HL-60 (cell line): Measurements from ENCODE around the gene FKBP1B.

Experiments
- DNase-seq, 2 experiments: peaks; one replicate each; pipeline ENCODE4 v3.0.0-alpha.2; 2010 to 2020; ENCODE audit warnings: low read depth in 1 of 2, low spot score in 1 of 2
- H3K27ac ChIP-seq: fragments of 250-450 bp; sonication (Bioruptor Pico); replicated peaks from 2 replicates; pipeline ENCODE4 v1.5.1; 2020; ENCODE audit warnings: mild to moderate bottlenecking, moderate library complexity
- H3K27me3 ChIP-seq: fragments of 250-450 bp; sonication (Bioruptor Pico); 2 replicates; pipeline ENCODE4 v1.5.1; 2021; ENCODE audit warnings: mild to moderate bottlenecking, moderate library complexity; ENCODE audit not compliant: insufficient read depth, poor library complexity, severe bottlenecking
- H3K4me3 ChIP-seq: replicated peaks from 2 replicates; pipeline ENCODE4 v1.5.1; 2011; ENCODE audit warnings: mild to moderate bottlenecking, control low read depth, low read length; ENCODE audit not compliant: insufficient read depth
- CTCF ChIP-seq: IDR thresholded peaks from one replicate; pipeline ENCODE4 v1.5.1; 2011; ENCODE audit warnings: low read length, control low read depth, inconsistent platforms; ENCODE audit not compliant: insufficient read depth
- GABPA ChIP-seq: IDR thresholded peaks from 2 replicates; pipeline ENCODE4 v1.6.1; 2012; ENCODE audit warnings: low read depth
- POLR2AphosphoS5 ChIP-seq: IDR thresholded peaks from 2 replicates; pipeline ENCODE4 v1.6.1; 2012; ENCODE audit warnings: low read depth
- REST ChIP-seq: IDR thresholded peaks from 2 replicates; pipeline ENCODE4 v1.6.1; 2012; ENCODE audit warnings: low read depth; ENCODE audit not compliant: insufficient replicate concordance
- SPI1 ChIP-seq: IDR thresholded peaks from 2 replicates; pipeline ENCODE4 v1.6.1; 2012; ENCODE audit warnings: low read depth, mild to moderate bottlenecking, borderline replicate concordance

The FKBP1B gene

GRCh38 chr2:24080701-24081100 is 31.2 kb downstream of the FKBP1B start:
- Histone ChIP-seq H3K4me3 (no peak overlapping the region), H3K27me3 (no peaks in the 10 kb centered on the region), H3K27ac (peak overlapping the region; percentile 19; the same call in 1 of the 2 replicates)
- no peak for DNase-seq
- TF ChIP-seq GABPA, result no peak
- TF ChIP-seq CTCF, result no peak
- no peak for TF ChIP-seq POLR2AphosphoS5
- TF ChIP-seq SPI1, result no peak
- TF ChIP-seq REST, result no peak

GRCh38 chr2:24082787-24083566 is 33.4 kb downstream of the FKBP1B start:
- DNase-seq, result no peak
- Histone ChIP-seq H3K4me3 (no peak overlapping the region), H3K27ac (peak overlapping the region; percentile 64), H3K27me3 (no peaks in the 10 kb centered on the region)
- TF ChIP-seq CTCF (no peak), SPI1 (no peak), REST (no peak), GABPA (no peak), POLR2AphosphoS5 (no peak)

- H3K4me3 ChIP-seq, result peak overlapping the region; percentile 55
- TF ChIP-seq POLR2AphosphoS5, result no peak
- TF ChIP-seq REST, result no peak
- no peak for TF ChIP-seq CTCF
- TF ChIP-seq SPI1, result no peak
- TF ChIP-seq GABPA, result no peak
- peak; percentile 52 to 88 for DNase-seq
- H3K27me3 ChIP-seq, result no peaks in the 10 kb centered on the region
- peak overlapping the region; percentile 64 for H3K27ac ChIP-seq
These were observed 34.2 kb downstream of the FKBP1B start for GRCh38 chr2:24083567-24084385.
